Inflammatory macrophage treated with lipopolysaccharide for 1 hour (primary cell): ENCODE measurements around the gene ZNF143.
"Not testable (repeated sequence)": the region's sequence is repeated elsewhere in the genome, so short reads cannot be mapped to it uniquely, and the experiment has no call there.

Experiments
- DNase-seq, 2 donors: peaks; one replicate each; pipeline ENCODE4 v3.0.0-alpha.2; 2020 to 2022

ZNF143 gene

DNA sequence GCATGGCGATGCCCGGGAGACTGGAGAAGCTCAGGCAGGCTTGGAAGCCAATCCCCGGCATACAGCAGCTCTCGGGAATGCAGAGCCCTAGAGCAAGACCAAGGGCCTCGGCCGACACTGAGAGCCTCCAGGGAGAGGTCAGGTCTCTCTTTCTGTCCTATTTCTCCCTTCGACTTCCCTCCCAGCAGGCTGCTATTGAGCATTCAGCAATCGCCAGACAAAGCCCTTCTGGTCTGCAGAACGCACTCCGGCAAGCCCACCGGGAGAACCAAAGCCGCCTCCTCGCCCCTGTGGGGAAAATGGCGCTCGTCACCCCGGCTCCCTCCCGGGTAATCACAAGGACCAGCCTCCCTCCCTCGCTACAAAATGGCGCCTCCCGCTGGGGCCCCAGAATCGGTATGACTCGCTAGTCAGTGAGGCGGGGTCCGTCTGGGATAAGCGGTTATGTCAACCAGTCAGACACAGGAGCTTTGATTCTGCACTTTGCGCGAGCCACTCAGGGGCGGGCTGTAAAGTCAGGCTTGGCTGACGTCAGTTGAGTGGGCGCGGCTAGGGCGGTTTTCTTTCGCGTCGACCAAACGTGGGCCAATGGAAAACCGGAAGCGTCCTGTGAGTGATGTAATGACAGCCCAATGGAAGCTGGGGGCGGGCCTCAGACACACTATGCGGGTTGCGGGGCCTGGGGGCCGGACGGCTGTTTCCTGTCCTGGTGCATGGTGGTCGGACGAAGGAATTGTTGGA is at the start of gene ZNF143:
Gene ZNF143, plus strand, starts transcription at position 691 of the 741 bp plus-strand sequence. CDS start 10,297 bp downstream, outside the sequence.
- peak; percentile 100 for DNase-seq

DNA sequence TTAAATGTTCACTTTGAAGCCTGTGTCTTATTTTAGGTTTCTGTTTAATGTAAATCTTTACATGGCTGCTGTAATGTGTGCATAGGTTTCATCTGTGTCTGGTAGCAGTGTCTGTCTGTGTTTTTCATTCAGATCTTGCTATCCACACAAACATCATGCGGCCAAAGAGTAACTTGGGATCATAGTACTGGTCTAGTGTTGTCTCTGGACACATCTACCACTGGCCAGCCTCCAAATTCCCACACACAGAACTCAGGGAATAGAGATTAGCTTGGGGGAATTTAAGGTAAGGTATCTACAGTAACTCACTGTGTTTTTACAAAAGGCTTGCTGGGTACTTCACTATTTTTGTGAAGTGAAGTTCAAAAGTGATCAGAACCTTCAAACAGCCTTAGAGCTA is 32.1 kb upstream of the ZNF143 start:
- DNase-seq: no peak

DNA sequence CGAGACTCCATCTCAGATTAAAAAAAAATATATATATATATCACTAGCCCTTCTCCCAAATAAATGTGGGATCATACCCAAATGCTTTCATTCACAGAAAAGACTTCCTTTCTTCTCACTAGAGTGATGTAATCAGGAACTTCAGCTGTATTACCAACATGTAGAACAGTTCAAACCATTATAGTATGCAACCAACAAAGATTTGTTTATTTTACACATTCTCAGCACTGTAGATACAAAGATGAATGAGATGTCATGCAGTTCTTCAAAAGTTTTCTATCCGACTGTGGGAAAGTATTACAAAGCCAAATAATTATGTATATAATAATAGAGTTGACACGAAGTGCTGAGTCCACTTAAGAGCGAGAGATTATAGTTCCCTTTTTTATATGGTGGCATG is 22.2 kb upstream of the ZNF143 start:
- DNase-seq: no peak

DNA sequence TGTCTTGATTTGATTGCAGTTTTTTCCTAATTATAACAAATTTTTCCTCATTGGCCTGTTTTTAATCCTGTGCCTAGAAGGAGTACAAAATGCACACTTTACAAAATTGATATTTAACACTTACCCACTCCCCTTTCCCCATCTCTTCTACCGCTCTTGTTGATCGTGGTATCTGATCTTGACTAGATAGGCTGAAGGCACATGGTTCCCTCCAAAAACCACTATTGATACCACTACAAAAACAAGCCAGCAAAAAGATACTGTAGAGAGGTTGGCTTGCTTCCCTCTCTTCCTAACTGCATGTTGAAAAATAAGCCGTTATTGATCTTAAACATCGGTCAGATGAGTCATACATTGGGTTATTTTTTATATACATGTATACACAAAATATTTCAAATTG is 14.6 kb upstream of the ZNF143 start:
- DNase-seq: no peak

DNA sequence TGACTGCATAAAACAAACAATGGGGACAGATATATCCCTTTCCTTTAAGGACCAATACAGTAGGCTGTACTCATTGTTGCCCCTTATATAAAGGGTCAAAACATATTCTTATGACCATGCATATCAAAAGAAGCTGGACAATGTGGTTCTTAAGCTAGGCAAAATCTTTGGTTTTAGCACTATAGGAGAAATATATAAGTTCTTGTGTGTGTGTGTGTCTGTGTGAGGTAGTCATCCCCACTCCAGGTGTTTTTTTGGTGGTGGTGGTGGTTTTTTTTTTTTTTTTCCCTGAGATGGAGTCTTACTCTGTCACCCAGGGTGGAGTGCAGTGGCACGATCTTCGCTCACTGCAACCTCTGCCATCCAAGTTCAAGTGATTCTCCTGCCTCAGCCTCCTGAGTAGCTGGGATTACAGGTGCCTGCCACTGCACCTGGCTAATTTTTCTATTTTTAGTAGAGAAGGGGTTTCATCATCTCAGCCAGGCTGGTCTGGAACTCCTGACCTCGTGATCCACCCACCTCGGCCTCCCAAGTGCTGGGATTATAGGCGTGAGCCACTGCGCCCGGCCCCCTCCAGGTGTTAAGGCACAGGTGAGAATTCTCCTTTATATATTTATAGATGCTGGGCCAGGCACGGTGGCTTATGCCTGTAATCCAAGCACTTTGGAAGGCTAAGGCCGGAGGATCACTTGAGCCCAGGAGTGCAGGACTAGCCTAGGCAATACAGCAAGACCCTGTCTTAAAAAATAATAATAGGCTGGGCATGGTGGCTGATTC is 12.0 kb upstream of the ZNF143 start:
- DNase-seq: no peak

DNA sequence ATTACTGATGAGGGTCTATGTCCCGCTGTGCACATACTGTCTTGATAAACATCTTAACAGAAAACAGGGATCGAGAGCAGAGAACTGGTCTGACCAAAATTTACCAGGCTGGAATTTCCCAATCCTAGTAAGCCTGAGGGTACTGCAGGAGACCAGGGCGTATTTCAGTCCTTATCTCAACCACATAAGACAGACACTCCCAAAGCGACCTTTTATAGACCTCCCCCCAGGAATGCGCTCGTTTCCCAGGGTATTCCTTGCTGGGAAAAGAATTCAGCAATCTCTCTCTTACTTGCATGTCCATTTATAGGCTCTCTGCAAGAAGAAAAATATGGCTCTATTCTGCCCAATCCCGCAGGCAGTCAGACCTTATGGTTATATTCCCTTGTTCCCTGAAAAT is 8.8 kb upstream of the ZNF143 start:
- not testable (repeated sequence) for DNase-seq

DNA sequence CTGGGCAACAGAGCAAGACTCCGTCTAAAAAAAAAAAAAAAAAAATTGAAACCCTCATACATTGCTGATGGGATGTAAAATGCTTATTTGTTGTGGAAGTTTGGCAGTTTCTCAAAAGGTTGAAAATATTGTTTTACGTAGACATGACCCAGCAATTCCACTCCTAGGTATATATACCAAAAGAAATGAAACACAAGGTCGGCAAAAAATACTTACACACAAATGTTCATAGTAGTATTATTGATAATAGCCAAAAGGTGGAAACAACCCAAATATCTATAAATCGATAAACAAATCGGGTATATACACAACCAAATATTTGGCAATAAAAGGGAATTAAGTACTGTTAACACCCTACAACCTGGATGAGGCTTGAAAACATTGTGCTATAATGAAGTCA is 5.1 kb upstream of the ZNF143 start:
- DNase-seq: no peak

DNA sequence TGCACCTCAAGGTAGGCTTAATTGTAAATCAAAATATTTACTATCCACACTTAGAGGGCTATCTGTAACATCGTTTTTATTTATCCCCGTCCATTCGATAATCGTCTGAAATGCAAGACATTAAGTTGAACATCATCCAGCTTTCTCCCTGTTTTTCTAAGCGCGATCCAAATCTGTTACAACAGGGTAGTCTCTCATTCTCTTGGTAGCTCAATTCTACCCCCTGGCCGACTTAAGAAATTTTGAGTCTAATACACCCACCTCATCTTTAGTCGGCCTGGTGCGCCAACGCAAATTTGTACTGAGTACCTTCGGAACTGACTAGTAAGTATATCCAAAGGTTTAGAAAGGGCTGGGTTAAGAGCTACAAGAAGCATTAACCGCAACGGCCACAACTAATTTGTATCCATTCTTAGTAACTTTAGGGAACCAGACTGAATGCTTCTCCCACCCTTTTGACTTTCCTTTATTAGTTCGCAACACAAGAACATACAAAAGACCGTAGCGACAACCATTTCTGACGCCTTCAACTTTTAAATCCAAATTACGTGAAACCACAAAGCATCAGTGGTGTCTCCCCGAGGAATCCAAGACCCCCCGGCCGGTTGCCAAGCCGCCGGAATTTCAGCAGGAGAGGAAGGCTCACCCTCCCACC is 1.0 kb upstream of the ZNF143 start:
- DNase-seq: peak; percentile 62 to 70

DNA sequence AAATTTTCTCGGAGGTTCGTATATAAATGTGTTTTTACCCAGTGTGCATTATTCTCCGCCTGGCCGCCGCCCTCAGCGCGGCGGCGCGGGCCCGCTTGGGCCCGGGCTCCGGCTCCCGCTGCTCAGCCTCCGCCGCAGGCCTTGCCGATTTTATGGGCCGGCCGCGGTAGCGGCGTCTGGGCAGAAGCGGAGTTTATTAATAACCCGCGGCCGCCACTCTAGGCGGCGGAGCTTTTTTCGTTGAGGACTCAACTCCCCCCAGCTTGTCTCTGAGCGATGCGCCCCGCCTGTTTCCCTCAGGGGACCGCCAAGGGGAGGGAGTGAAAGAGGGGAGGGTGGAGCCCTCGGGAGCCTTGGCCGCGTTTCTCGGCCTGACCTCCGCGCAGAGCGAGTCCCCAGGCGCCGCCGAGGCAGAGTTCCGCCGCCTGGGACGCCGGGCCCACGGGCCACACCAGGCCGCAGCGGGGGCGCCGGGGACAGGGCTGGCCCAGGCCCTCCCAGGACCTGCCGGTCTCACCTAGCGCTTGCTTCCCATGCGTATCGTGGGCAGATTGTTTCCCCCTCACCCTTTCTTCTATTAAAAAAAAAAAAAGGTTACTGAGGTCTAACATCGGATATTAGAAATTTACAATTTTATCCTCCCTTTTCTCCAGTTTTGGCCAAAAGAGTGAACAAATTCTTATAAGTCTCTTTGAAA is 399 bp downstream of the ZNF143 start:
- peak in 1 of 2 donors; percentile 68 for DNase-seq

DNA sequence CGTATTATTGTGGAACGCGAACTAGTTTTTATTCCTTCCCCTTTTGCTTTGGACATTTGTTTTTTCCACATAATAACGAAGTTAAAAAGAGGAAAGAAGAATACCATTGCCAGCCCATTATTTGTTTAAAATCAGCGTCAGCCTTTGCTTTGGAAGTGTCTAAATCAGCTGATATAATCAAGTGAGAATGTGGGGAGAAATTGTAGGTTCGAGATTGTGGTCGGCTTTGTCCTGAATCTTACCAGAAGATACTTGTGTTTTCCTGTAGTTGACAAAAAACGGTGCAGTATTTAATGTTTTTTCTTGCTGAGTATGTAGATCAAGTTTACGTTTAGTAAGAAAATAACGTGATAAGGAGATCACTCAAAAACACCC is 935 bp downstream of the ZNF143 start:
- peak; percentile 48 to 58 for DNase-seq

DNA sequence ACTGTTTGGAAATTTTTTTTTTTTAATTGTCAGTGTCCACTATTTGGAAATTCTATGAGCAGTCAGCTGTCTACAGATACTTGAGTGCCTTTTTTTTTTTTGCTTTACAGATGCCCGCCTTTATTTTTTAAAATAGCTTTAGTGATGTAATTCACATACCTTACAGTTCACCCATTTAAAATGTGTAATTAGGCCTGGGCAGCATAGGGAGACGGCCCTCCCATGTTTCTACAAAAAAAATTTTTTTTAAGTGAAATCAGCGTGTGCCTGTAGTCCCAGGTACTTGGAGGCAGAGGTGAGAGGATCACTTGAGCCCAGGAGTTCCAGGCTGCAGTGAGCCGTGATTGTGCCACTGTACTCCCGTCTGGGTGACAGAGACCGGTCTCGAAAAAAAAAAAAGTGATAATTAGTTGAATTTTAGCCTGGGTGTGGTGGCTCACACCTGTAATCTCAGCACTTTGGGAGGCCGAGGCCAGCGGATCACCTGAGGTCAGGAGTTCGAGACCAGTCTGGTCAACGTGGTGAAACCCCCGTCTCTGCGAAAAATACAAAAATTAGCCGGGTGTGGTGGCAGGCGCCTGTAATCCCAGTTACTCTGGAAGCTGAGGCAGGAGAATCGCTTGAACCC is 1.5 kb downstream of the ZNF143 start:
- peak in 1 of 2 donors; percentile 24 for DNase-seq

DNA sequence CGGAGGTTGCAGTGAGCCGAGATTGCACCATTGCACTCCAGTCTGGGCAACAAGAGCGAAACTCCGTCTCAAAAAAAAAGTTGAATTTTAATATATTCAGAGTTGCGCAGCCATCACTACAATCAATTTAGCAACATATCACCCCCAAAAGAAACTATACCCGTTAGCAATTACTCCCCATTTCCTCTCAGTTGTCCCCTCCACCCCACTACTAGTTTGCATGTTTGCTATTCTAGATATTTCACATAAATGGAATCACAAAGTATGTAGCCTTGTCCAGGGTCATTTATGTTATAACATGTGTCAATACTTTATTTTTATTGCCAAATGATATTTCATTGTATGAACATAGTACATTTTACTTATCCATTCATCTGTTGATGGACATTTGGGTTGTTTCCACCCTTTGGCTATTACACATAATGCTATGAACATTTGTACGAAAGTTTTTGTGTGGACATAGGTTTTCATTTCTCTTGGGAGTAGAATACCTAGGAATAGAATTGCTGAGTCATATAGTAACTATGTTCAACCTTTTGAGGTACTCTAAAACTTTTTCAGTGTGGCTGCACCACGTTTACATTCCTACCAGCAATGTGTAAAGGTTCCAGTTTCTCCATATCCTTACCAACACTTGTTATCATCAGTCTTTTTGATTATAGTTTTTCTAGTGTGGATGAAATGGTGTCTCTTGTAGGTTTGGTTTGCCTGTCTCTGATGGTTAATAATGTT is 2.2 kb downstream of the ZNF143 start:
- DNase-seq: no peak

DNA sequence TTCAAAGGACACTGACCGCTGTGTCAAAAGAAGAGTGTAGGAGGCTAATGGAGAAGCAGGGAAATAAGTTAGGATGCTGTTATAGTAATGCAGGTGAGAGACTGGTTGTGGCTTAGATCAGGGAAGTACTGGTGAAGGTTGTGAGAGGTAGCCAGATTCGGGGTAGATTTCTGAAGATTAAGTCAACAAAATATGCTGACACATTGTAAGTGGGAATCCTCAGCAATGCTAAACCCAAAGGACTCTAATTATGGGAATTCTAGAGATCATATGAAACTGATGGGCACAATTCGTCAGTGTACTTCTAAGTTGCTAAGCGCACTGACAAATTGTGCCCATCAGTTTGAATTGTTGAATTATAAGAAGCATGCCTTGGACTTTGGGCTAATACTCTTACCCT is 10.0 kb downstream of the ZNF143 start:
- DNase-seq: no peak

DNA sequence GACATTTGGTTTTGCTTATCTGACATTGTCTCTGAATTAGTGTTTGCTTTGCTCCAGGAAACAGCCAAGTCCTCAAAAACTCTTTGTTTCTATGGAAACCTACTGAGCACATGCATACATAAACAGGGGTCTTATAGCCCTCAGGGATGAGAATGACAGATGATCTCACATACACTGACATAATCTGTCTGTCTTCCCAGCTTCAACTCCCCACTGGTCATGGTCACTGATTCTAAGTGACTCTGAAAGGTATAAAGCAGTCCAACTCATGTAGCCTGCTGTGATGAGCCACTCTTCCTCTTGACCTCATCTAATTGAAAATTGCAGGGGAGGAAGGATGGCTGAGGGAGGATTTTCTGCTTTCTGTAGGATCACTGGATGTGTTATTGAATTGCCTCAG is 12.6 kb downstream of the ZNF143 start:
- DNase-seq: no peak

DNA sequence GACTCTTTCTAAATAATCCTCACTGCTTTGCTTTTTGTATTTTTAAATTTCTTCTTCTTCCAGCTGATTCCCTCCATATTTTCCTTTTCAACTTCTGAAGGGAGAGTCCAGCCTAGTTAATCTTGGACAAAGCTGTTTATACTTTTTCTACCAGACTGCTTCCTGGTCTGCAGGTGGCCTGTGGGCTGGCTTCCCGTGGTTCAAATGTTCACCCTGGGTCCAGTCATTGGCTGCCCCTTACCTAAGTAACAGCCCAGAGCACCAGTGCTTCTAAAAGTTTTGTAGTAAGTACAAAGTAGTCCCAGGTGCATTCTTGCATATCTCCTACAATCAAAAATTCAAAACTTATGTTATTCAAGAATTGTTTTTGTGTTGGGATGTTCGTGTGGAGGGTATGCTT is 19.1 kb downstream of the ZNF143 start:
- no peak for DNase-seq

DNA sequence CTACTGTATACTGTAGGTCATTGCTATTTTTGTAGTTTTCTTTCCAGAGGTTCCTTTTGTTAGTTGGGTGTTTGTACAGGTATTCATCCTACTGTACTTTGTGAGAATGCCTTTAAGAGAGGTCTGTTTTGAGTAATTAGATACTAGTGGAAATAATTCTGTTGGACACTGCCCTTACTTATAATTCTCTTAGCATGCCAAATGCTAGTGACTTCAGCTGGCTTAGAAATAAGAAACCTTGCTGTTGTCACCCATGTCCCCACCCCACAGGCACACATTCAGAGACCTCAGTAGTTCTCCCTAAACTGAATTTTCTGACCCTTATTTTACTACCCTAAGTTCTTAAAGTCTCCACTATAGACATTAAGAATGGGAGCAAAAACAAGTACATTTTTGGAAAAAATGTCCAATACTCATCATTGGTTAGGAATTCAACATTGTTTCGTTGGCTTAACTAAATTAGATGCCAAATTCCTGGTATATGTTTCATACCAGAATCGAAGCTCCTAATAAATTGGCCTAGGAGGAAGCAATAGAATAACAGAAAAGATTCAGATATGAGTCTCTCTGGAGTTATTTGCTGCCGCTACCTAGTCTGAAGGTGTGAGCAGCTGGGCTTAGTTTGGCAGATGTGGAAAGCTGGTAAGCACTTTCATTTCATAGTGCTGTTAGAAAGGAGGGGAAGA is 28.4 kb downstream of the ZNF143 start:
- no peak for DNase-seq

DNA sequence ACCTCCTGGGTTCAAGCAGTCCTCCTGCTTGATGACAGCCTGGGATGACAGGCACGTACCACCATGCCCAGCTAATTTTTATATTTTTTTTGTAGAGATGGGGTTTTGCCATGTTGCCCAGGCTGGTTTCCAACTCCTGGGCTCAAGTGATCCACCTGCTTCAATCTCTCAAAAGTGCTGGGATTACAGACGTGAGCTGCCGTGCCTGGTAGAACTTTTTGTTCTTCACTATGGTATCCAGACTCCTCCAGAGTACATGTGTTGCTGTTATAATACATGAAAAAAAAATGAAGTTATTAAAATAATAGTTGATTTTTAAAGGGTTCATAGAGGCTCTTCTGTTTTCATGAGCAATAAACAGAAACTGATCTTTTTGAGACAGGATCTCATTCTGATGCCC is 29.6 kb downstream of the ZNF143 start:
- DNase-seq: no peak

DNA sequence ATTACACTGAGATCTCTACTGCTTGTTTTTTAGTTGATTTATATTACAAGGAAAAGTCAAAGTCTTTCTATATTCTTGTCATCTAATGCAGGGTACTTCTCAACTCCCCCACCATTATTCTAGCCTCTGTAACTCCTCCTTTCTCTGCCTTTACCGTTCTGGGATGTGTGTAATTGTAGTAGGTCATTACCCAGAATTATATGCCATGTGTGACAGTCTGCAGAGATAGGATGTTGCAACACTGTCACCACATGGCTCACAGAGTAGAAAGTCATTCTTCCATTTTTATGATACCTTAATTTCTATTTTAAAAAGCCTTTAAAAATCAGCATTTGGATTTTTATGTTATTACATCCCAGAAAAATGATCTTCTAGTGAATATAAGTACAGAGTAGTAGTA is 32.7 kb downstream of the ZNF143 start:
- no peak for DNase-seq

DNA sequence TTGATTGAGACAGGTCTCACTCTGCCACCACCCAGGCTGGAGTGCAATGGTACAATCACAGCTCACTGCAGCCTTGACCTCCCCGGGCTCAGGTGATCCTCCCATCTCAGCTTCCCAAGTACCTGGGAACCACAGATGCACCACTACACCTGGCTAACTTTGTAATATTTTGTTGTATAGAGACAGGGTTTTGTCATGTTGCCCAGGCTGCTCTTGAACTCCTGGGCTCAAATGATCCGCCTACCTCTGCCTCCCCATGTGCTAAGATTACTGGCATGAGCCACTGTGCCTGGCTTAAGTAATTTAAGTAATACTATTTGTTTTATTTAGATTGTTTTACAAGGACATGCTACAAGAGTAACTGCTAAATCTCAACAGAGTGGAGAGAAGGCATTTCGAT is 33.5 kb downstream of the ZNF143 start:
- no peak for DNase-seq

DNA sequence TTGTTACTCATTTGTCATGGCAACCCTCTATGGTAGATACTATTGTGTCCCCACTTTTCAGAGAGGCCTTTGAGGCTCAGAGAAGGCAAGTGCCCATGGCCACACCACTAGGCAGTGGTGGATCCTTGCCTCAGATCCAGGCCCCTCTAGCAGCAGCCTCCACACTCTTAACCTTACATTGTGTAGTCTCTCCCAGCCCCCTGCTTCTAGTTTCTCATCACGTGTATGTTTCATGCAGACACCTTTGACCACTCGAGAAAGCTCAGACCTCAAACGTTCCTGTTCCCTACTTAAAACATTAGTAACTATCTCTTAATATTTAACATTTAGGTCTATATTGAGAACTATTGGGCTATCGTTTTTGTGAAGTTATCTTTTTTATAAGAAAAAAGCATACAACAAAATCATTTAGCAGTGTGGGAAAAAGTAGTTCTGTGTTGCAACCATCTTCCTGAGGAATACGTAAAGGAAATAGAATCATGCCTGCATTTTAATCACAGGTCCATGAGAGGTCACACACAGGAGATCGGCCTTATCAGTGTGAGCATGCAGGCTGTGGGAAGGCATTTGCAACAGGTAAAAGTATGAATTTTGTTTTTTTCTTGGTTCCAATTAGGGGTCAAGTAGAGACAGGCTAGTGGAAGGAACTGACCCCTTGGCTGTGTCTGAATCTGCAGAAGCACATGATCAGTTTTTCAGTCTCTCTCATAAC is 35.1 kb downstream of the ZNF143 start:
- no peak for DNase-seq
